ENCODE data around the gene CCDC6.

DNA sequence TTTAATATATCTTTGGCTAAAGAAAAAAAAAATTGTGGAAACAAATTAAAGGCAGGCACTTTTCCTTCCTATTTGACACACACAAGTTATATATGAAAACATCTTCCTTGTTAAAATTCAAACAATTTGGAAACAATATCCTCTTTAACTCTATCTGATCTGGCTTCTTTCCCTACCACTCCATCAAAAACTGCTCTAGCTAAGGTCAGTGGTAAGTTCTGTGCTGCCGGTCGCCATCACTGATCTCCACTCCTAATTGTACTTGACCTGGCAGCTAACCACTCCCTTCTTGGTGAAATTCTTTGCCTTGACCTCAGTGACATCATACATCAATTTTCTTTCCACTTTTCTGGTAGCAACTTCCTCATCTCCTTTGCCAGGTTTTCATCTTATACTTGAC lies 105.2 kb downstream of the CCDC6 start:
- TF ChIP-seq POLR2A (IDR thresholded peaks at IDR 0.05; ENCODE audit: control extremely low read depth in 1 of 2, low read depth in 2 of 2, low read length in 2 of 2) (no peak), BACH1 (IDR thresholded peaks at IDR 0.05; ENCODE audit: low read length) (no peak), JUN (IDR thresholded peaks at IDR 0.05; ENCODE audit: low read depth, low read length) (no peak), SRF (IDR thresholded peaks at IDR 0.05; ENCODE audit: low read depth, low read length) (no peak), ZNF274 (IDR thresholded peaks at IDR 0.05; ENCODE audit: borderline replicate concordance, extremely low read depth, low read length) (no peak), EP300 (IDR thresholded peaks at IDR 0.05; ENCODE audit: borderline replicate concordance in 1 of 2, low read depth in 2 of 2, low read length in 2 of 2) (no peak), KDM1A (IDR thresholded peaks at IDR 0.05; ENCODE audit: borderline replicate concordance, low read length) (no peak), GTF2F1 (IDR thresholded peaks at IDR 0.05; ENCODE audit: borderline replicate concordance, low read depth, low read length) (no peak), CEBPB (IDR thresholded peaks at IDR 0.05; ENCODE audit: low read depth, low read length) (no peak), CHD2 (IDR thresholded peaks at IDR 0.05; ENCODE audit: low read length) (no peak)
- TF ChIP-seq, protein P1, sequence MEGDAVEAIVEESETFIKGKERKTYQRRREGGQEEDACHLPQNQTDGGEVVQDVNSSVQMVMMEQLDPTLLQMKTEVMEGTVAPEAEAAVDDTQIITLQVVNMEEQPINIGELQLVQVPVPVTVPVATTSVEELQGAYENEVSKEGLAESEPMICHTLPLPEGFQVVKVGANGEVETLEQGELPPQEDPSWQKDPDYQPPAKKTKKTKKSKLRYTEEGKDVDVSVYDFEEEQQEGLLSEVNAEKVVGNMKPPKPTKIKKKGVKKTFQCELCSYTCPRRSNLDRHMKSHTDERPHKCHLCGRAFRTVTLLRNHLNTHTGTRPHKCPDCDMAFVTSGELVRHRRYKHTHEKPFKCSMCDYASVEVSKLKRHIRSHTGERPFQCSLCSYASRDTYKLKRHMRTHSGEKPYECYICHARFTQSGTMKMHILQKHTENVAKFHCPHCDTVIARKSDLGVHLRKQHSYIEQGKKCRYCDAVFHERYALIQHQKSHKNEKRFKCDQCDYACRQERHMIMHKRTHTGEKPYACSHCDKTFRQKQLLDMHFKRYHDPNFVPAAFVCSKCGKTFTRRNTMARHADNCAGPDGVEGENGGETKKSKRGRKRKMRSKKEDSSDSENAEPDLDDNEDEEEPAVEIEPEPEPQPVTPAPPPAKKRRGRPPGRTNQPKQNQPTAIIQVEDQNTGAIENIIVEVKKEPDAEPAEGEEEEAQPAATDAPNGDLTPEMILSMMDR (IDR thresholded peaks at IDR 0.05; ENCODE audit: control extremely low read depth in 1 of 3, insufficient read depth in 1 of 3, low read depth in 1 of 3, low read length in 3 of 3) = no peak

Measured in H1 (cell line).